ENCODE results near the gene ADCY6.

The ADCY6 gene

DNA sequence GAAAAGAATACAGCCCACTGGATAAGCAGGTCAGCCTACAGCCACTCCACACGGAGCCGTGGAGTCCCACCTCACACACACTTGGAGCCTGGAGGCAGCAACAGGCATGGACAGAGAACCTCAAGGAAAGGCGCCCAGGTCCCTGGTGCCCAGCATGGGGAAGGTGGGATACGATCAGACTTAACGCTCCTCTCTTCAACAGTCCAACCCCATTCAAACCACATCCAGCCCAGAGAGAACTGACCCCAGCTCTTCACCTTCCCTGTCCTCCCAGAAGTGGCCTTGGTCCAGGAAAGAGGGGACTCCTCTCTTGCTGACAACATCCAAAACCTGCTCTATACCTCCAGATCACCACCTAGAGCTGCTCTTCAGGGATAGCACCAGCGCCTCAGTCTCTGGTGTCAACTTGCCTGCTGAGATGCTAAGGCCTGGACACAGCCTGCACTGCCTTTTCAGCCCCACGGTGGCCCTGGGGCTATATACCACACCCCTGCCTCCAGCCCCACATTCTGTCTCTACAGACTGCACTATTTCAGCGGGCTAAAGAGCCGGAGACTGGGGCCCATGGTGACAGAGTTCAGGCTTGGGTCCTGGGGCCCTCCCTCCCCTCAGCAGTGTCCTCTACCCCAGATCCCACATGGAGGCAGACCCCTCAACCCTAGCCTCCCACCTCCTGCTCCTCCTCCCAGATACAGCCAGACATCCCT lies 7.0 kb downstream of the ADCY6 start:
- H3K27me3 ChIP-seq (ENCODE audit: control insufficient read depth in 1 of 2, insufficient read depth in 2 of 2, low read length in 2 of 2), result no peaks in the 10 kb centered on the region
- no peak overlapping the region for H3K4me3 ChIP-seq (ENCODE audit: low read length in 2 of 2)
- peaks cover 0 to 8% of the 10 kb centered on the region in 2 donors for H3K36me3 ChIP-seq (ENCODE audit: control insufficient read depth in 2 of 2, insufficient read depth in 2 of 2, low read length in 2 of 2)
- no peak overlapping the region for H3K27ac ChIP-seq (ENCODE audit: low read length)
- H3K9me3 ChIP-seq (ENCODE audit: control insufficient read depth in 2 of 2, low read length in 2 of 2), result no peaks in the 10 kb centered on the region
- H3K4me1 ChIP-seq (ENCODE audit: control insufficient read depth, insufficient read depth, low read length), result peaks cover 28% of the 10 kb centered on the region
- H3K9ac ChIP-seq (ENCODE audit: low read length in 2 of 2), result no peak overlapping the region

DNA sequence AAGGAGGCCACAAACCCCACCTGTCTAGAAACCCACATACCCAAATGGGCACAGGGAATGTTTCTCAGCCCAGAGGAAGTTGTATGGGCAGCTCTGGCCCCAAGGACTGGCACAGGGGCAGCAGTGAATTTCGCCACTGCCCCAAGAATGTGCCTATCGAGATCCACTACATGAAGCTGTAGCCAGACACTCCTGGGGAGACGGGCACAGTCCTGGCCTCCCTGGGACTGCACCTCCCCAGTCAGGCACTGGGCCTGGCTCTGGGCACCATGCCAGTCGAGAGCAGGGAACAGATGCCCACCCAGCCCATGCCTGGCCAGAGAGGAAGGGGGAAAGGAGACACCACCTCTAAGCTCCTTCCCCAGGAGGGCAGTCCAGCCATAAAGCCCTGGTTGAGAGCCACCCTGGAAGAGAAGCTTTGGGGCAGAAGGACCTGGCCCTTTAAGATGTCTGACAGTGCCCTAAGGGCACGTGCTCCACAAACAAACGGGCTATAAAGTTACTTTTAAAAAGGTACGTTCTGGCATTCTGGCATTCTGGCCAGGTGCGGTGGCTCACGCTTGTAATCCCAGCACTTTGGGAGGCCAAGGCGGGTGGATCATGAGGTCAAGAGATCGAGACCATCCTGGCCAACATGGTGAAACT lies 8.4 kb downstream of the ADCY6 start:
- Histone ChIP-seq H3K9me3 (ENCODE audit: control insufficient read depth in 2 of 2, low read length in 2 of 2) (no peaks in the 10 kb centered on the region), H3K4me3 (ENCODE audit: low read length in 2 of 2) (no peak overlapping the region), H3K27ac (ENCODE audit: low read length) (peak overlapping the region; percentile 41), H3K9ac (ENCODE audit: low read length in 2 of 2) (peak overlapping the region in 1 of 2 donors; percentile 47), H3K4me1 (ENCODE audit: control insufficient read depth, insufficient read depth, low read length) (peaks cover 25% of the 10 kb centered on the region), H3K36me3 (ENCODE audit: control insufficient read depth in 2 of 2, insufficient read depth in 2 of 2, low read length in 2 of 2) (peaks cover 0 to 15% of the 10 kb centered on the region in 2 donors), H3K27me3 (ENCODE audit: control insufficient read depth in 1 of 2, insufficient read depth in 2 of 2, low read length in 2 of 2) (no peaks in the 10 kb centered on the region)

DNA sequence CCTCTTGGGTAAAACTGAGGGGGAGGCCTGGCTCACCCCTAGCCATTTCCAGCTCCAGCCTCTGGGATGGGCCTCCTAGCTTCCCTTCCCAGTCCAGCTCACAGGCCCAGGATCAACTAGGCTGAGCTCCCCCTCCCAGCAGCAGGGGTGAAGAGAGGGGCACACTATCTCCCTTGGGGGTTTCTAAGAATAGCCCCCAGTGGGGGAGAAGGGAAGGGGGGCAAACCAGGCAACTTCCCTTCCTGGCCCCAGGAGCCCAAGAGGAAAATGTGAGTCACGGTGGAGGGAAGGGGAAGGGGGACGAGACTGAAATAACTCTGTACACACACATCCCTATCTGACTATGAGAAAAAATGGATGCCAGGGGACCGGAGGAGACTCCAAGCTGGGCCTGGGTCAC lies 9.0 kb downstream of the ADCY6 start:
- no peaks in the 10 kb centered on the region for H3K9me3 ChIP-seq (ENCODE audit: control insufficient read depth in 2 of 2, low read length in 2 of 2)
- H3K36me3 ChIP-seq (ENCODE audit: control insufficient read depth in 2 of 2, insufficient read depth in 2 of 2, low read length in 2 of 2), result peaks cover under 1 to 19% of the 10 kb centered on the region in 2 donors
- H3K4me3 ChIP-seq (ENCODE audit: low read length in 2 of 2), result no peak overlapping the region
- H3K9ac ChIP-seq (ENCODE audit: low read length in 2 of 2), result peak overlapping the region; percentile 18 to 21
- peaks cover 25% of the 10 kb centered on the region for H3K4me1 ChIP-seq (ENCODE audit: control insufficient read depth, insufficient read depth, low read length)
- no peaks in the 10 kb centered on the region for H3K27me3 ChIP-seq (ENCODE audit: control insufficient read depth in 1 of 2, insufficient read depth in 2 of 2, low read length in 2 of 2)
- H3K27ac ChIP-seq (ENCODE audit: low read length), result peak overlapping the region; percentile 41

DNA sequence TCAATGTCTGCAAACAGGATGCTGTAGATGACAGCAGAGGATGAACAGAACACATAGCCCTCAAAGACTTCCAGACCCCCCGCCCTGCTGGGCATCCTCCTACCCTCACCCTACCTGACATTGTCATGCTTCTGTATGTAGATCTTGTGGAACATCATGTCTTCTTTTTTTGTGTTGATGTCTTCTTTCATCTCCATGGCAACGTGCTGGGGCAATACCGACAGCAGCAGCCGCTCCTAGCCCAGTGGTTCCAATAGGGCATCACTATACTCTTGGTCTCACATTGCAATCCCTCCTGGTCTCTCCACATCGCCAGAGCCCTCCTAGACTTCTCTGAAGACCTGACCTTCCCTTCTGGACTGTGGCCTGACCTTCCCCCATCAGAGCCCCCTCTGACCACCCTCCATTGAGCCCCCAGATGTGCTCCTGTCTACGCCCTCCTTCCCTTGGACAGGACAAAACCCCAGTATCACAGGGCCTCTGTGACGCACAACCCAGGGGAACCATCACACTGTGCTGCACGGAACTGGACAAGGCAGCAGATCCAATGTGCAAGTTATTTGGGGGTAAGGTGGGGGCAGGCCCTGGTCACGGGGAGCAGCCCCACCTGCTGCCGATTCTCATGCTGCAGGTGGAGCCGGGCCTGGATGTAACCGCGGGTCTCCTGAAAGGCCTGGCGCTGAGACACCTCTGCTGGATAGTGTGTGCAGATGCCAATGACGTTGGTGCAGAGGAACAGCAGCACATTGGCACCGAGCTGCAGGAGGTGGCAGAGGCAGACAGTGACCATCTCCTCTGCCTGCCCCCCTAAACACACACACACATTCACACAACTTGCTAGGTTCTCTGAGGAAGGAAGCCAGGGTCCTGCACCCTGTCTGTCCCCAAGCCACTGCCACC lies 11.1 kb downstream of the ADCY6 start:
- Histone ChIP-seq H3K9ac (ENCODE audit: low read length in 2 of 2) (no peak overlapping the region), H3K4me1 (ENCODE audit: control insufficient read depth, insufficient read depth, low read length) (peaks cover 25% of the 10 kb centered on the region), H3K27ac (ENCODE audit: low read length) (no peak overlapping the region), H3K4me3 (ENCODE audit: low read length in 2 of 2) (no peak overlapping the region), H3K9me3 (ENCODE audit: control insufficient read depth in 2 of 2, low read length in 2 of 2) (no peaks in the 10 kb centered on the region), H3K36me3 (ENCODE audit: control insufficient read depth in 2 of 2, insufficient read depth in 2 of 2, low read length in 2 of 2) (peaks cover 21 to 36% of the 10 kb centered on the region in 2 donors), H3K27me3 (ENCODE audit: control insufficient read depth in 1 of 2, insufficient read depth in 2 of 2, low read length in 2 of 2) (no peaks in the 10 kb centered on the region)

DNA sequence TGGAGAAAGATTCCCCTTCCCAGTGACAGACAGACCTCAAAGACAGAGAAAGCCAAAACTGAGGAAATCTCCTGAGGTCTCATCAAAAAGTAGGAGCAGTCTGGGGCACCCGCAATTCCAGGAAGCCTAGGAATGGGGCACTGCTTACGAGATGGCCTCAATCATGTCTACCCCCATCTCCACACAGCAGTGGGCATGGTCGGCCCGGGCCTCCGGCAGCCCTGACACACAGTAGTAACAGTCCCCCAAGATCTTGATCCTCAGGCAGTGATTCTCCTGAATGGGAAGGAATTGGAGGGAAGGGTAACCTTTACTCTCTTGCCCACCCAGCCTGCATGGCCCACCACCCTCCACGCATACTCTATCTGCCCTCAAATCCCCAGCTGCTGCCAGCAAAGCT lies 11.9 kb downstream of the ADCY6 start:
- Histone ChIP-seq H3K36me3 (ENCODE audit: control insufficient read depth in 2 of 2, insufficient read depth in 2 of 2, low read length in 2 of 2) (peaks cover 29 to 40% of the 10 kb centered on the region in 2 donors), H3K27me3 (ENCODE audit: control insufficient read depth in 1 of 2, insufficient read depth in 2 of 2, low read length in 2 of 2) (no peaks in the 10 kb centered on the region), H3K27ac (ENCODE audit: low read length) (no peak overlapping the region), H3K4me1 (ENCODE audit: control insufficient read depth, insufficient read depth, low read length) (peaks cover 25% of the 10 kb centered on the region), H3K9ac (ENCODE audit: low read length in 2 of 2) (no peak overlapping the region), H3K9me3 (ENCODE audit: control insufficient read depth in 2 of 2, low read length in 2 of 2) (no peaks in the 10 kb centered on the region), H3K4me3 (ENCODE audit: low read length in 2 of 2) (no peak overlapping the region)

DNA sequence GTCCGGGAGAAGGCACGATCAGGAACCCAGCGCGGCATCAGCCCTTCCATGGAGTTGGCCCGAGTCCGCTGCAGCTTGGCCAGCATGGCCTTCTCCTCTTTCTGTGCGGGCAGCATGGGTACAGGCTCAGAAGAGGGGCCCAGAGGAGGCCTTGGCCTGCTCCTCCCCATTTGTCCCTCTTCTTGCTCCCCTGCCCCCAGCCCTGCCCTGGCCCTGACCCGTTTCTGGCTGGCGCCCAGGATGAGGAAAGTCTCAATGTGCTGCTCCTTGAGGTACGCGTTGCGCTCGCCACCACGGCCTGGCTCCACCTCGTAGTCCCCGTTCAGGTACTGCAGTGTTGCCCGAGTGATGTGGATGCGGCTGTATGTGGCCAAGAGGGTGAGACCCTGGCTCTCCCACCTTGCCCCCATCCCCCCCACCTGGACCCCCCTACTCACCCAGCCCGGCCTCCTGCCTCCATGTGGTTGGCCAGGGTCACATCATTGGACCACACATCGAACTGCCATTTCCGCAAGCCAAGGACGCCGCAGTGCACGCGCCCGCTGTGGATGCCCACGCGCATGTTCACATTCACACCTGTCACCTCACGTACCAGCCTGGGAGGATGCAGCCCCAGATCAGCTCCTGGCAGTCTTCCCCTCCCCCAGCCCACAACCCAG lies 12.8 kb downstream of the ADCY6 start:
- H3K36me3 ChIP-seq (ENCODE audit: control insufficient read depth in 2 of 2, insufficient read depth in 2 of 2, low read length in 2 of 2), result peaks cover 38 to 49% of the 10 kb centered on the region in 2 donors
- H3K4me3 ChIP-seq (ENCODE audit: low read length in 2 of 2), result no peak overlapping the region
- no peaks in the 10 kb centered on the region for H3K9me3 ChIP-seq (ENCODE audit: control insufficient read depth in 2 of 2, low read length in 2 of 2)
- peaks cover 18% of the 10 kb centered on the region for H3K4me1 ChIP-seq (ENCODE audit: control insufficient read depth, insufficient read depth, low read length)
- H3K27me3 ChIP-seq (ENCODE audit: control insufficient read depth in 1 of 2, insufficient read depth in 2 of 2, low read length in 2 of 2), result no peaks in the 10 kb centered on the region
- no peak overlapping the region for H3K9ac ChIP-seq (ENCODE audit: low read length in 2 of 2)
- no peak overlapping the region for H3K27ac ChIP-seq (ENCODE audit: low read length)

DNA sequence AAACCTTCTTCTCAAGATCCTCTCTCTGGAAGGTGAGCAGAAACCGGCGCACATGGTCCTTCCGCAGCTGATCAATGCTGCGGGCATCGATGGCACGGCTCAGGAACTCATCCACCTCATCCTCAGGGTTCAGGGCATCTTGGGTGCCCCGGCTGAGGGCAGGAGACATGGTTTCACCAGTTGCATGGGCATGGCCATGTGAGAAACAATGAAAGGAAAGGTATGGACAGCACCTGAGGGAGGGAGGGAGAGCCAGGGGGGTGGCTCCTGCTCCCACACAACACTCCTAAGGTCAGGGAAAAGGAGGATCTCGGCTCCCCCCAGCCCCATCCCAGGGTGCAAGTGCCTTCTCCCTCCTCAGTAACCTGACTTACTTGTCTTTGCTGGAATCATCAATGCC lies 13.6 kb downstream of the ADCY6 start:
- Histone ChIP-seq H3K4me1 (ENCODE audit: control insufficient read depth, insufficient read depth, low read length) (peaks cover 13% of the 10 kb centered on the region), H3K36me3 (ENCODE audit: control insufficient read depth in 2 of 2, insufficient read depth in 2 of 2, low read length in 2 of 2) (peaks cover 45 to 56% of the 10 kb centered on the region in 2 donors), H3K4me3 (ENCODE audit: low read length in 2 of 2) (no peak overlapping the region), H3K27ac (ENCODE audit: low read length) (no peak overlapping the region), H3K27me3 (ENCODE audit: control insufficient read depth in 1 of 2, insufficient read depth in 2 of 2, low read length in 2 of 2) (no peaks in the 10 kb centered on the region), H3K9me3 (ENCODE audit: control insufficient read depth in 2 of 2, low read length in 2 of 2) (no peaks in the 10 kb centered on the region), H3K9ac (ENCODE audit: low read length in 2 of 2) (no peak overlapping the region)

DNA sequence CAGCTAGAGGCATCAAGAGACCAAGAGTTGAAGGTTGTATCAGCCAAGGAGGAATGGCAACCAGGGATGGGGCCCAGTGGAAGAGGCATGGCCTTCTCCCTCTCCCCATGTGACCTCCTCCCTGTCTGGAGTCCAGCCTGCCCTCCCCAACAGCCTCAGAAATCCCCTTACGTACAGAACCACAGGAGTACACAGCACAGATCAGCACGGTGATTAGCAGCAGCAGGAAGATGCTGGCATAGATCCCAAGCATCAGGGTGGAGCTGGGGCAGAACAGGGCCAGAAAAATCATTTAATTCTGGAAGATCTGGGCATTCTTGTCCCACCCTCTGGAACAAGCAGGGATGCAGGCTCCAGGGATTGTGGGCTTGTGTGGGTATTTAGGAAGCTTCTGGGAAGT lies 14.4 kb downstream of the ADCY6 start:
- H3K9me3 ChIP-seq (ENCODE audit: control insufficient read depth in 2 of 2, low read length in 2 of 2), result no peaks in the 10 kb centered on the region
- H3K4me3 ChIP-seq (ENCODE audit: low read length in 2 of 2), result no peak overlapping the region
- peaks cover 46 to 59% of the 10 kb centered on the region in 2 donors for H3K36me3 ChIP-seq (ENCODE audit: control insufficient read depth in 2 of 2, insufficient read depth in 2 of 2, low read length in 2 of 2)
- H3K27me3 ChIP-seq (ENCODE audit: control insufficient read depth in 1 of 2, insufficient read depth in 2 of 2, low read length in 2 of 2), result no peaks in the 10 kb centered on the region
- H3K27ac ChIP-seq (ENCODE audit: low read length), result no peak overlapping the region
- peaks cover 6% of the 10 kb centered on the region for H3K4me1 ChIP-seq (ENCODE audit: control insufficient read depth, insufficient read depth, low read length)
- H3K9ac ChIP-seq (ENCODE audit: low read length in 2 of 2), result no peak overlapping the region

DNA sequence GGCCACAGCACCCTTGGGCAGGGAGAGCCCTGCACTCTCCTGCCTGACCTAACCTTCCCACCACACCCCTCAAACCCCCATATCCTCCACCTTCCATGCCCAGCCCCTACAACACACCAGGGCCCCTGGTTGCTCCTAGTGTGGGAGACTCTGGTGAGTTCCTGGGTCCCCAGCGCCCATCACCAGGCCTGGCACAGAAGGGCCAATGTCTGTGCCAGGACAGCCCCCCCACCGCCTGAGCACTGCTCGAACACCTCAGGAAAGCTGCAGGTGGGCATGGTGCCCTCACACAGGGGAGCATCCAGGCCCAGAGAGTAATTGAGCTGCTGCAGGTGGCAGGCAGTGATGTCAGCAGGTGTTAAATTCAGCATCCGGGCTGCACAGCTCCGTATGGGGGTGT lies 15.2 kb downstream of the ADCY6 start:
- Histone ChIP-seq H3K4me1 (ENCODE audit: control insufficient read depth, insufficient read depth, low read length) (peaks cover 3% of the 10 kb centered on the region), H3K9me3 (ENCODE audit: control insufficient read depth in 2 of 2, low read length in 2 of 2) (no peaks in the 10 kb centered on the region), H3K9ac (ENCODE audit: low read length in 2 of 2) (no peak overlapping the region), H3K27ac (ENCODE audit: low read length) (no peak overlapping the region), H3K36me3 (ENCODE audit: control insufficient read depth in 2 of 2, insufficient read depth in 2 of 2, low read length in 2 of 2) (peaks cover 51 to 62% of the 10 kb centered on the region in 2 donors), H3K27me3 (ENCODE audit: control insufficient read depth in 1 of 2, insufficient read depth in 2 of 2, low read length in 2 of 2) (no peaks in the 10 kb centered on the region), H3K4me3 (ENCODE audit: low read length in 2 of 2) (no peak overlapping the region)

DNA sequence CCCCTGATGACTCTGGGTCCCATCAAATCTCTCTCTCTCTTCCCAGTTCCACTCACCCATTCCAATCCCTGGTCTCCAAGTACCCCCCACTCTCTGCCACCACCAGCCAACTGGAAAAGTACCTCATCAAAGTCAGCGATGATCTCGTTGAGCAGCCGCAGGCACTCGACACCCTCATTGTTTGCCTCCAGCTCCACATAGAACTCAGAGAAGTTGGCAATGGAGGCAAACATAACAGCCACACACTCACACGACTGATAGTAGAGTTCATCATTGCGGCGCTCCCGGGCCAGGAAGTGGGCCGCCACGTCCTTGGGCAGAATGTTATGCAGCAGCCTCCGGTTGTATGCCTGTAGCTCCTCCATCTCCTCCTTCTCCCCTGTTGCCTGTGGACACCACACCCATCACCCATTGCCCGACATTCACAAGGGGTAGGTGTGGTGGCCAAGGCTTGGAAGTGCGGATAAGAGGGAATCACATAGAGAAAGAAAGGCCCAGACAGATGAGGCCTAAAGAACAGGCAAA lies 17.2 kb downstream of the ADCY6 start:
- H3K4me1 ChIP-seq (ENCODE audit: control insufficient read depth, insufficient read depth, low read length), result peaks cover 3% of the 10 kb centered on the region
- H3K9me3 ChIP-seq (ENCODE audit: control insufficient read depth in 2 of 2, low read length in 2 of 2), result no peaks in the 10 kb centered on the region
- H3K36me3 ChIP-seq (ENCODE audit: control insufficient read depth in 2 of 2, insufficient read depth in 2 of 2, low read length in 2 of 2), result peaks cover 65 to 75% of the 10 kb centered on the region in 2 donors
- no peak overlapping the region for H3K9ac ChIP-seq (ENCODE audit: low read length in 2 of 2)
- no peak overlapping the region for H3K4me3 ChIP-seq (ENCODE audit: low read length in 2 of 2)
- H3K27ac ChIP-seq (ENCODE audit: low read length), result no peak overlapping the region
- H3K27me3 ChIP-seq (ENCODE audit: control insufficient read depth in 1 of 2, insufficient read depth in 2 of 2, low read length in 2 of 2), result no peaks in the 10 kb centered on the region
